NB4 (cell line): ENCODE data around the gene RERE.

Experiments
- DNase-seq: peaks from one replicate; pipeline ENCODE4 v3.0.0; 2010; ENCODE audit warnings: low read depth
- H3K4me3 ChIP-seq: one replicate; pipeline ENCODE4 v1.5.1; 2011; ENCODE audit warnings: mild to moderate bottlenecking, low read depth, low read length, moderate library complexity
- MYC ChIP-seq: IDR thresholded peaks from 2 replicates; pipeline ENCODE4 v1.6.1; 2011; ENCODE audit warnings: low read depth, low read length
- POLR2A ChIP-seq: IDR thresholded peaks from 2 replicates; pipeline ENCODE4 v1.6.1; 2011; ENCODE audit warnings: mild to moderate bottlenecking; ENCODE audit not compliant: insufficient read length; ENCODE audit errors: extremely low read depth
- TF ChIP-seq, protein P1 (sequence below): IDR thresholded peaks from one replicate; pipeline ENCODE4 v1.5.1; 2012; ENCODE audit warnings: low read depth, low read length
- TF ChIP-seq, protein P2 (sequence below): IDR thresholded peaks from 2 replicates; pipeline ENCODE4 v1.6.1; 2011; ENCODE audit warnings: low read depth, low read length

Gene RERE

DNA sequence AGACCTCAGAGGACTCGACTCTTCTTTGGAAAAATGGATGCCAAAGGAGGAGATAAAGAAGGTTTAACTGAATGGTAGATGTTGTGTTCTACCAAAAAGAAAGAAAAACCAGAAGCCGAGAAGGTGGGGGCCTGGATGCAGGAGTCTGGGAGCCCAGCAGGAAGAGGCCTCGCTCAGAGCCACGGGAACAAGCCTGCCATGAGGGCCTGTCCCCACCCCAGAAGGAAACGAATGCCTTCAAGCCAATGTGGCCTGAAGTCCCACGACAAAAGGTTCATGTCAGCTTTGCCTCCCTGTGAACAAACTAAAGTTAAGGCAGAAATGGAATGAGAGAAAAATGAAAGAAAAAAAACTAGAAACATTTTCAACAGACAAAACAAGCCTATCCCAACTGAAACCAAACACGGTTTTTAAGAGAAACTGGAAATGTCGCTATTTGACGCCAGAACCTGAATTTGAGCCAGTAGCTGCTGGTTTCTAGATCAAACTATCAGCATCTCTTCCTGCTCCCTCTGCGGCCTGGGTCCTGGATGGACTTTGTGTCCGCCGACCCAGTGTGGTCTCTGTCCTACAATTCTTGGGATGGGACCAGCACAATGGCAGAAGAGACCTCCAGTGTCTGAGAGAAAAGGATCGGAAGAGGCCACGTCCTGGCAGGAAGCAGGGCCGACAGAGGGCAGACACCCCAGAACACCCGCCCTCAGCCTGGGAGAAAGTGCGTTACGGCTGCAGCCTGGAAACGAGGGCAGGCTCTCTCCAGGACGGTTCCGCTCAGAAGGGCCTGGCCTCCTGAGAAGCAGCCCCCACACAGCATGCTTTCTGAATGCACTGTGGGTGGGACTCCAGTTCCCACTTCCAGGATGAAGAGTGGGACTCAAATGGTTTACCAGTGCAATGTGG lies 464.3 kb downstream of the RERE start:
- no peak for DNase-seq
- TF ChIP-seq POLR2A, result no peak
- no peak for TF ChIP-seq MYC
- TF ChIP-seq, protein P1, sequence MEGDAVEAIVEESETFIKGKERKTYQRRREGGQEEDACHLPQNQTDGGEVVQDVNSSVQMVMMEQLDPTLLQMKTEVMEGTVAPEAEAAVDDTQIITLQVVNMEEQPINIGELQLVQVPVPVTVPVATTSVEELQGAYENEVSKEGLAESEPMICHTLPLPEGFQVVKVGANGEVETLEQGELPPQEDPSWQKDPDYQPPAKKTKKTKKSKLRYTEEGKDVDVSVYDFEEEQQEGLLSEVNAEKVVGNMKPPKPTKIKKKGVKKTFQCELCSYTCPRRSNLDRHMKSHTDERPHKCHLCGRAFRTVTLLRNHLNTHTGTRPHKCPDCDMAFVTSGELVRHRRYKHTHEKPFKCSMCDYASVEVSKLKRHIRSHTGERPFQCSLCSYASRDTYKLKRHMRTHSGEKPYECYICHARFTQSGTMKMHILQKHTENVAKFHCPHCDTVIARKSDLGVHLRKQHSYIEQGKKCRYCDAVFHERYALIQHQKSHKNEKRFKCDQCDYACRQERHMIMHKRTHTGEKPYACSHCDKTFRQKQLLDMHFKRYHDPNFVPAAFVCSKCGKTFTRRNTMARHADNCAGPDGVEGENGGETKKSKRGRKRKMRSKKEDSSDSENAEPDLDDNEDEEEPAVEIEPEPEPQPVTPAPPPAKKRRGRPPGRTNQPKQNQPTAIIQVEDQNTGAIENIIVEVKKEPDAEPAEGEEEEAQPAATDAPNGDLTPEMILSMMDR, result no peak
- TF ChIP-seq, protein P2, sequence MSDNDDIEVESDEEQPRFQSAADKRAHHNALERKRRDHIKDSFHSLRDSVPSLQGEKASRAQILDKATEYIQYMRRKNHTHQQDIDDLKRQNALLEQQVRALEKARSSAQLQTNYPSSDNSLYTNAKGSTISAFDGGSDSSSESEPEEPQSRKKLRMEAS, result no peak
- no peak overlapping the region for H3K4me3 ChIP-seq

DNA sequence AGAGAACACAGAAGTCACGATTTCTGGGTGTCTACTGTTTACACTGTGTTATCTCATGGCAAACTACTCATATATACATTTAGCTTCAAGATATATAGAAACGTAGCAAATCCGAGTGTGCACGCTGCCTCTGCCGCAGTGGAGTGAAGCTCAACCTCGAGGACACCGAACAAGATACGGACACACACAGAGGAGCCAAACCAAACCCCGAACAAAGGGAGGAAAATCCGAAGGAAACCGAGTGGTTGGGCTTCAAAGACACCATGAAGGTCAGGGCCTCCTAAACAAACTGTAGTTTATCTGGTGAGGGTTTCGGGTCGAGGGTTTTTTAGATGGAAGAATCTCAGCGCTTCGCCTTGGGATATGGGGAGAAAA lies 465.0 kb downstream of the RERE start:
- TF ChIP-seq POLR2A, result no peak
- no peak for TF ChIP-seq MYC
- TF ChIP-seq, protein P2, result no peak
- TF ChIP-seq, protein P1, result no peak
- no peak overlapping the region for H3K4me3 ChIP-seq
- no peak for DNase-seq

DNA sequence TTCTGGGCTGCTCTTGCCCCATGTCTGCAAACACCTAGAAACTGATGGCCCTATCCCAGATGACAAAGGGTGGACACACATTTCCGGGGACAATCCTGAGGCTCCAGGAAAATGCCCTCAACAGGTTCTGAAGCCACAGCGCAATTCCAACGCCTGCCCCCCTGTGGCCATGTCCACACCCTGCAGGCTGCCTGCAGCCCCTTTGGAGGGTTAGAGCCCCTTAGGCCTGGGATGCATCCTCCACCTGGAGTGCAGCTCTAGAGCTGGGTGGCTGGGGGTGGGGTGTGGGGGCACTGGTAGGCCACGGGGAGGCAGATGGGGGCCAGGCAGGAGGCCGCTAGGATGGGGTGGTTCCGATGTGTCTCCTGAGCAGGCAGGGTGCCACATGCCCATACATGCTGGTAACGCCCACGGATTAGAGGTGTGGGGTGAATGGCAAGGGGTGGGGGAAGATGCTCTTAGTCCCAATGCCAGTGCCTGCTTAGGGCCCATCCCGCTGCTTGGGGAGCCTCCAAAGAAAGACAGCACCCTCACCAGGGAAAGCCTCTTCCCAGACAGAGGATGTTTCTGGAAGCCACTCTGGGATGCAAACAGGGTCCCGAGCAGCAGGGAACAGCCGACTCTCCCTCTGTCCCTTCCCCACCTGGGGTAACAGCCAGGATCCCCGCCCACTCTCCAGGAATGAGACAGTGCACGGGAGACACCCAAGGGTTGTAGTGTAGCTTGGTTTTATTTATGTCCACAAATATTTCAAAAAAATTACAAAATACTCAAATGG lies 465.6 kb downstream of the RERE start:
- DNase-seq, result peak; percentile 30
- TF ChIP-seq POLR2A, result no peak
- TF ChIP-seq, protein P1, result peak; percentile 67
- TF ChIP-seq MYC, result no peak
- no peak overlapping the region for H3K4me3 ChIP-seq

DNA sequence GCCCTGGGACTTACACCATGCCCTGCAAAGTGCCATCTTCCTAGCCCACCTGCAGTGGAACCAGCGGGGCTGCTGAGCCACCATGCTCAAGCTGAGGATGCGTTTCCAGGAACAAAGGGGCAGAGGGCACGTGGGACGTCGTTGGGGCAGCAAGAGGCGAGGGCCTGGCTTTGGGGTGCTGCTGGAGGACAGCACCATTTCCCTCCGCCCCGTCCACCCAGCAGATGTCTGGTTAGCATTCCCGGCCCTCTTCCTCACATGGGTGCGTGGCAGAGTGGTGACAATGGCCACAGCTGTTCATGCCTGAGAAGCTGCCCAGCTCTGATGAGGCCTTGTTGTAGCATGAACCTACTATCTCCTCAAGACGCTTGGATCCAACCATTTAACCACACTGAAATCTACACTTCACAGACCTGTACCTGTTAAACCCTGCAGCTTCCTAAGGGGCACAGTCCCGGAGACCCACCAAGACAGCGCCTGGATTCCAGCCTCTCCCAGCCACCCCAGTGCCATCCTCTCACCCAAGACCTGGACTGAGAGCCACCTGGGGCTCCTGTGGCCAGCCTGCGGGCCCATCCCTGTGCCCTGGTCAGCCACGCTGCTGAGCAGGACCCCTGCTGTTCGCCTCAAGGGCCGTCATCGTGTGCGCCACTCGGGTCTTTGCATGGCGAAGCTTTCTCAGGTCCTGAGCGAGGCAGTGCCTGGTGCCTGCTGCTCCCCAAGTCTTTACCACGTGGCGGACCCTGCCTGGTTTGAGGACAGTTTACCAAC lies 466.3 kb downstream of the RERE start:
- no peak overlapping the region for H3K4me3 ChIP-seq
- TF ChIP-seq, protein P1, result no peak
- TF ChIP-seq, protein P2, result no peak
- TF ChIP-seq MYC, result no peak
- no peak for TF ChIP-seq POLR2A
- no peak for DNase-seq

DNA sequence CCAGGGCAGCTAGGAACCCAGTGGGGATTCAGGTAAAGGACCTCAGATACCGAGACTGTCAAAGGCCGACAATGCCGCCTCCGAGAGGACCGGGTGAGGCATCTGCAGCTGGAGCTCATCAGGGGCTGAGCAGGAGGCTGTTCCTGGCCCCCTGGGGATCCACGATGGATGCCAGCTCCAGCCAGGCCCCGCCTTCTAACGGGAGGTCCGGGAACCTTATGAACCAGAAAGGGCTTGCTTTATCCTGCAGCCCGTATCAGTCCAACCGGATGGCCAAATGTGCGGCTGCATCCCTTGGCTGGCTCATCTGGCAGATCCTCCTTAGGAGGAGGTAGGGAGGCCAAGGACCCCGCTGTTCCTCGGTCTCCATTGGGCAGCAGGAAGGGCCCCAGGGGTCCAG lies 467.5 kb downstream of the RERE start:
- DNase-seq, result no peak
- no peak overlapping the region for H3K4me3 ChIP-seq
- no peak for TF ChIP-seq MYC
- TF ChIP-seq, protein P1, result no peak
- TF ChIP-seq POLR2A, result no peak
- TF ChIP-seq, protein P2, result no peak
